Type B pancreatic cell (in vitro differentiated cells): ENCODE results near the gene P4HB. TPM values are rescaled to one million over a fixed set of nuclear protein-coding genes. Genes with fewer than 3 reads are reported as not detected.

Experiments used
- DNase-seq: peaks from one replicate; pipeline ENCODE4 v3.0.0; 2021; ENCODE audit warnings: mixed read lengths; ENCODE audit not compliant: unreplicated experiment; ENCODE audit errors: extremely low spot score
- H3K27ac Mint-ChIP-seq: 2 replicates; pipeline ENCODE4 v1.8.0; 2021; ENCODE audit warnings: mild to moderate bottlenecking, mixed read lengths
- H3K27me3 Mint-ChIP-seq: 2 replicates; pipeline ENCODE4 v1.8.0; 2021; ENCODE audit warnings: mixed read lengths
- H3K36me3 Mint-ChIP-seq: 2 replicates; pipeline ENCODE4 v1.8.0; 2021; ENCODE audit warnings: mixed read lengths
- H3K4me1 Mint-ChIP-seq: one replicate; pipeline ENCODE4 v1.8.0; 2021; ENCODE audit warnings: mixed read lengths; ENCODE audit not compliant: unreplicated experiment
- H3K4me3 Mint-ChIP-seq: 2 replicates; pipeline ENCODE4 v1.8.0; 2021; ENCODE audit warnings: mild to moderate bottlenecking, mixed read lengths
- H3K9me3 Mint-ChIP-seq: 2 replicates; pipeline ENCODE4 v1.8.0; 2021; ENCODE audit warnings: mixed read lengths
- CTCF ChIP-seq: fragments of 200-600 bp; sonication (generic); conservative IDR thresholded peaks from 2 replicates; pipeline ENCODE4 v1.5.0; 2021; ENCODE audit warnings: antibody characterized with exemption, mild to moderate bottlenecking
- total RNA-seq: library from RNA; stranded (reverse); gene quantifications from 2 replicates; pipeline ENCODE4 v1.2.1, GENCODE V29; 2021; ENCODE audit warnings: low replicate concordance

The P4HB gene
- total RNA-seq, 1 donor from 2014 or later = 555 TPM

DNA sequence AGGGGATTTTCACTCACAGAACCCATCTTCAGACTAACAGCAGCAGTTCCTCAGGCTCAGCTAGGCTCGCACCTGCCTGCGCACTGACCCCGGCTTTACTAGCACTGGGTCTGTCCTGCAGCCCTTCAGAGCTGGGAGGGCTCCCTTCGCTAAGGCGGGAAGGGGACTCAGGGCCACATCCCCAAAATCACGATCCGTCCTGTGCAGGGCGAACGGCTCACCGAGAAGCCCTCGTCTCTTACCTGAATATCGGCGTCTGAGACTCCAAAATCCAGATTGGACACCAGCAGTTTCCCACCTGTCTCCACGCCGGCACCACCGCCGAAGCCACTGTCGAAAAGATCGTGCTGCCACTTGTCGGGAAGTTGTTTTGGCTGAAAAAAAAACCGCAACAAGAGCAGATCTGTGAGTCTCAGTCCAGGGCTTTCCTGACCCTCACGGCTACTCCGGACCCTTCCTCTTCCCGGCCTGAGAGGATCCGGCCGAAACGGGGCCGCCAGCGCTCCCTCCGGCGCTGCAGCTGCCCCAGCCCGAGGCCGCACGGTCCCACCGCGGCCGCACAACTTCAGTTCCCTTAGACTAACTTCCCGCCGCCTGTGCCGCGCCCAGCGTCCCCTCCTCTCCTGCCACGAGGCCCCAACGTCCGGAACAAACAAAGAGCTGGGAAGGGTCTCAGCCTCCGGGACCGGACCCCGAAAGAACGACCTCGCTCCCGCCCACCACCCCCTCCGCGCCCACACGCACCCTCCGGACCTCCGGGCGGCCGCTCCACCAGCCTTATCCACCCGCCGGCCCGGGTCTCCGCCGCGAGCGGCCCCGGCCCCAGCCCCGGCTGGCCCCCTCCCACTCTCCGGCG lies 30.3 kb upstream of the P4HB start:
- Mint-ChIP-seq H3K4me1 (peaks cover 8% of the 10 kb centered on the region), H3K9me3 (no peaks in the 10 kb centered on the region), H3K4me3 (peak overlapping the region; percentile 89), H3K27ac (peak overlapping the region; percentile 82), H3K27me3 (no peaks in the 10 kb centered on the region), H3K36me3 (peaks cover 5% of the 10 kb centered on the region)
- no peak for TF ChIP-seq CTCF
- DNase-seq = peak; percentile 67

GRCh38 chr17:81889602-81890001 lies 29.3 kb upstream of the P4HB start:
- peak overlapping the region; percentile 82 for H3K27ac Mint-ChIP-seq
- no peaks in the 10 kb centered on the region for H3K27me3 Mint-ChIP-seq
- peaks cover 8% of the 10 kb centered on the region for H3K4me1 Mint-ChIP-seq
- TF ChIP-seq CTCF = no peak
- H3K4me3 Mint-ChIP-seq = peak overlapping the region; percentile 89
- peaks cover 10% of the 10 kb centered on the region for H3K36me3 Mint-ChIP-seq
- no peak for DNase-seq
- no peaks in the 10 kb centered on the region for H3K9me3 Mint-ChIP-seq

DNA sequence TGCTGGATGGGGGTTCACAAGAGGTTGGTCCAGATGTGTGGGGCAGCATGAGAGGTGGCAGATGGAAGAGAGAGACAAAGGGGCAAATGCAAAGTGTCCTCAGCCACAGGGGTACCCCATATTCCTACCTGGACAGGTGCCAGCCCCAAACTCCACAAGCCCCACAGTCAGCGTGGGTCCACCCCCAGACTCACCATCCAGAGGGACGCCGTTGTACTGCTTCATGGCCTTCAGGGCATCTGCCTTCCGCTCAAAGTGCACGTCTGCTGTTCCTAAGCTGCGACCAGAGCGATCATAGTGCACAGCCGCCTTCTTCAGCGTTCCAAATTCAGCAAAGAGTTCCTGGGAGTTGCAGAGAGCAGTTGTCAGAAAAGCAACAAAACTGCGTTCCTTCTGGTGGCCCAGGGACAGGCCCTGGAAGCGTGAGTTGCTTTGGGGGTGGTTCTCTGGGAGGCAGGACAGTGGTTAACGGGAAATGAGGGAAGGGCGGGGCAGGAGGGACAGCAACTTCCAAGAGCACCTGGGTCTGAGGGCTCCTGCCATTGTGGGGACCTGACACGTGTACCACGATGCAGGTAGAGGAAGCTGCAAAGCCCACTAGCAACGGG lies 28.8 kb upstream of the P4HB start:
- H3K27ac Mint-ChIP-seq = peak overlapping the region; percentile 40
- H3K4me1 Mint-ChIP-seq = peaks cover 8% of the 10 kb centered on the region
- H3K9me3 Mint-ChIP-seq = no peaks in the 10 kb centered on the region
- TF ChIP-seq CTCF = no peak
- peaks cover 14% of the 10 kb centered on the region for H3K36me3 Mint-ChIP-seq
- peak overlapping the region; percentile 74 for H3K4me3 Mint-ChIP-seq
- no peak for DNase-seq
- no peaks in the 10 kb centered on the region for H3K27me3 Mint-ChIP-seq

DNA sequence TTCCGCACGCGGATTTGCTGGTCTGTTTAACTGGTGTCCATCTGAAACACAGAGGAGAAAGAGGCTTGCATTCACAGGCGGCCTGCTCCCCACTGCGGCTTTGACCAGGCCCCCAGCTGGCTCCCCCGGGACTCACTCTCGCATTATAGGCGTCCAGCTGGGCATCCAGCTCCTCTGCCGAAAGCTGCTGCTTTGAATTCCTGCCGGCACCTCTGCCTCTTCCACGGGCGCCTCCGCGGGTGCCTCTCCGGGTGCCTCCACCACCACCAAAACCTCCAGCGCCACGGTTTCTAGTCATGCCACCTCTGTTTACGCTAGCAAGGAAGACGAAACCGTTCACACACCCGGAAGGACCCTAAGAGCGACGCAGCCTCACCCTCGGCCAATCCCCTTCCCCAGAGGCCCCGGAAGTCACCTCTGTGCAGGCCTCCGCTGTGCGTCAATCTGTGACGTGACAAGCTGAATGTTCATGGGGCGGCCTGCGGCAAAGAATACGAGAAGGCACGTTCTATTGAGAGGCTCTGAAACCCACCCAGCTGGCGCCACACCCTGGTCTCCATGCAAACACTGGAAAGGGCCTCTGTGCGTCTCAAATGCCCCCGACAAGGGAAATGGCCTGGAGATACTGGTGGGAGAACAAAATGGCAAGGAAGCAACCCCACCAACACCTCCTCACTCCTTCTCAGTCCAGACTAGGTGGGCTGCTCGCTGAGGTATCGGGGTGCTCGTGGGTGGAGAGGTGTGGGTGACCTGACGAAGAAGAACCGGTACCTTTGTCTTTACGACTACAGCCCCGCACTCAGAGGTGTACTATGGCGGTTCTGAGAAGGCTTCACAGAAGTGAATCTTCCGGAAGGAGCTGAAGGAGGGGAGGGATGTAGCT lies 28.0 kb upstream of the P4HB start:
- H3K4me1 Mint-ChIP-seq = peaks cover 8% of the 10 kb centered on the region
- H3K27ac Mint-ChIP-seq = peak overlapping the region; percentile 48
- no peak for TF ChIP-seq CTCF
- no peaks in the 10 kb centered on the region for H3K27me3 Mint-ChIP-seq
- H3K9me3 Mint-ChIP-seq = no peaks in the 10 kb centered on the region
- peaks cover 14% of the 10 kb centered on the region for H3K36me3 Mint-ChIP-seq
- peak overlapping the region; percentile 74 for H3K4me3 Mint-ChIP-seq
- DNase-seq = peak; percentile 68

DNA sequence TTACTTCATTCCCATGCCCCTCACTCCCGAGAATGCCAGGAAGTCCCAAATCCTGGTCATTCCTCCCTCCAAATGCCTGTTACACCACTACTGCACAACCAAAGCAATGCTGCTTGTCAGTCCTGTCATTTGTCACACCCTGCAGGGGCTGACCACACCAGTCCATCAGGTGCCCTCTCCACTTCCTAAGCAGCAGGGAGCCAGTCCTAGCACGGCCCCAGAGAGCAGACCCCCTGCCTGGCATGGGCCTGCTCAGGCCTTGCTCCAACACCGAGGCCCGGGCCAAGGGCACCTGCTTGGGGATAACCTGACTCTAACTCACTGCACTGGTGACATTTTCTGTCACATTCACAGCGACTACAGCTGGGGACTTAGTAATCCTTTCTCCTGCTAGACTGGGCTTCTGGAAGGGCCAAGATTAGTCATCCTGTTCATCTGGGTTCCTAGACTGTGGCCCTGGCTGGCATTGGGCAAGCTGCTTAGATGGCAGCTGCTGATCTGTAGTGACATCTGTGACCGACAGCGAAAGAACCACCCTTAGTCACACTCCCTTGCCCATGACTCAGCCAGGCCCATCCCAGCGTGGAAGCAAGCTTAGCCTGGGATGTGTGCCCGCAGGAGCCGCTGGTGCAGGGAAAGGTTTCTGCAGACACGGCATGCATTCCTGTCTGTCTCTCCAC lies 25.7 kb upstream of the P4HB start:
- Mint-ChIP-seq H3K9me3 (no peaks in the 10 kb centered on the region), H3K27me3 (no peaks in the 10 kb centered on the region), H3K27ac (peak overlapping the region; percentile 54), H3K4me1 (peaks cover 8% of the 10 kb centered on the region), H3K4me3 (no peak overlapping the region), H3K36me3 (peaks cover 17% of the 10 kb centered on the region)
- no peak for DNase-seq
- TF ChIP-seq CTCF = no peak
